ENCODE data around the gene CHERP.
"Not testable (repeated sequence)": the region's sequence is repeated elsewhere in the genome, so short reads cannot be mapped to it uniquely, and the experiment has no call there.

CHERP gene

DNA sequence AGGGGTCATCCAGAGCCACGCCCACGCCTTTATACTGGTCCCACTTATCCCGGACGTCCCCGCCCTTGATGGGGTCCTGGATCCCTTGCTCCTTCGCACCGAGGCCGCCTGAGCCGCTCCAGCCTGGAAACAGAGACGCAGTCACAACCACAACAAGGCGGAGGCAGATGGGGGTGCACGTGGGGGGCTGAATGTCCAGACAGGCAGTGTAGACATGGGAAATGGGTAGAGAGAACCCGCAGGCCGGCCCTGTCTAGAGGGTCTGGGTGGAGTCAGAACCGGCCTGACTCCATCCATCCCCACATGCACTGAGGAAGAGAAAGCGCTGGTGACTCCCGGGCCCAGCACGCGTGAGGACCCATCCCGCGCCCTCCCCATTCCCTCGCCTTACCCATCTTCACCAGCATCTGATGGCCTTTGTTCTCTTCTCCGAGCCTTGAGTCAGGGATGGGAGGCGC, 23.0 kb downstream of the CHERP start:
- no peak for DNase-seq (ENCODE audit: low spot score)

- DNase-seq (ENCODE audit: low spot score), result no peak
Measured at GRCh38 chr19:16518483-16519229, 23.6 kb downstream of the CHERP start.

DNA sequence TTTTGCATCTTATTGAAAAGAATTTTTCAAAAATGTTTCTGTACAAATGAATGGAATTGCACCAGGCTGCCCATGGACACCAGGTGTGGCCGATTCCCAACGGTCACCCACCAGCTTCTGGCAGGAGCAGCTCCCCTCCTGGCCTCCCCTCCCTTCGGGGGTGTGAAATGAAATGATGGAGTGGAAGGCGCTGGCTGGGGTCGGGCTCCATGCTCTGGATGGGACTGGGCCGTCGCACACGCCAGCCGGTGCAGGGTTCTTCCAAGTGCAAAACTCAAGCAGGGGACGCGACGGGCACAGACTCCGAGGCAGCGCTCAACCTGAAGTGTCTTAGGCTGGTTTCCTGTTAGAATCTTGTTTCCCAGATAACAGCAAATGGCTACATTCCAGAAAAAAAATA, 24.2 kb downstream of the CHERP start:
- no peak for DNase-seq (ENCODE audit: low spot score)

DNA sequence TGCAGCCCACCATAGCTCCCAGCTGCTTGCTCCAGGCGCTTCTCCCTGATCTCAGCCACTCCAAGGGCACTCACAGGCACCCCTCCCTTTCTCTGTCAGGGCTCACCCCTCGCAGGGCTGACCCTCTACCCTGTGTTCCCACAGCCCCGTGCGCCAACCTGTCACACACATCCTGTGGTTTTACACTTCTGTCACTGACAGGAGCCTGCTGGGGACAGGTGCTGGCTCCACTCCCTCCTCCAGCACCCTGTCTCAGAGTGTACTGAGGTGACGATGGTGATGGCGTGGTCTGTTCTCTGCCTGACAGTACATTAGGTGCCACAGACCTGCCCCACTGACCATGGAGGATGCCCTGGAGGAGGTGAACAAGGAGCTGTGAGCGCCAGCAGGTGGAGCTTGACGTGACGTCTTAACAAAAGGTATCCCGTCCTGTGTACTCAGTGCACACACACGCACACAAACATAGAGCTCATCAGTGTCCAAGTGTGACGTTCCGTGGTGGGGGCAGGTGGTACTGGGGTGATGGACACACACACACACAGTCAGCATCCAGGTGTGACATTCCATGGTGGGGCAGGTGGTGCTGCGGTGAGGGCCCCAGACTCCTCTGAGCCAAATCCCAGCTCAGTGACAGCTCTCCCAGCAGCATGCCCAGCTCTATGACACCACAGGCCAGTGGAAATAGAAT, 25.2 kb downstream of the CHERP start:
- DNase-seq (ENCODE audit: low spot score), result no peak

- DNase-seq (ENCODE audit: low spot score), result no peak
Measured at GRCh38 chr19:16516381-16516780, 25.9 kb downstream of the CHERP start.

GRCh38 chr19:16514383-16515019, 27.7 kb downstream of the CHERP start:
- no peak for DNase-seq (ENCODE audit: low spot score)

GRCh38 chr19:16512611-16513010, 29.6 kb downstream of the CHERP start:
- DNase-seq (ENCODE audit: low spot score), result not testable (repeated sequence)

DNA sequence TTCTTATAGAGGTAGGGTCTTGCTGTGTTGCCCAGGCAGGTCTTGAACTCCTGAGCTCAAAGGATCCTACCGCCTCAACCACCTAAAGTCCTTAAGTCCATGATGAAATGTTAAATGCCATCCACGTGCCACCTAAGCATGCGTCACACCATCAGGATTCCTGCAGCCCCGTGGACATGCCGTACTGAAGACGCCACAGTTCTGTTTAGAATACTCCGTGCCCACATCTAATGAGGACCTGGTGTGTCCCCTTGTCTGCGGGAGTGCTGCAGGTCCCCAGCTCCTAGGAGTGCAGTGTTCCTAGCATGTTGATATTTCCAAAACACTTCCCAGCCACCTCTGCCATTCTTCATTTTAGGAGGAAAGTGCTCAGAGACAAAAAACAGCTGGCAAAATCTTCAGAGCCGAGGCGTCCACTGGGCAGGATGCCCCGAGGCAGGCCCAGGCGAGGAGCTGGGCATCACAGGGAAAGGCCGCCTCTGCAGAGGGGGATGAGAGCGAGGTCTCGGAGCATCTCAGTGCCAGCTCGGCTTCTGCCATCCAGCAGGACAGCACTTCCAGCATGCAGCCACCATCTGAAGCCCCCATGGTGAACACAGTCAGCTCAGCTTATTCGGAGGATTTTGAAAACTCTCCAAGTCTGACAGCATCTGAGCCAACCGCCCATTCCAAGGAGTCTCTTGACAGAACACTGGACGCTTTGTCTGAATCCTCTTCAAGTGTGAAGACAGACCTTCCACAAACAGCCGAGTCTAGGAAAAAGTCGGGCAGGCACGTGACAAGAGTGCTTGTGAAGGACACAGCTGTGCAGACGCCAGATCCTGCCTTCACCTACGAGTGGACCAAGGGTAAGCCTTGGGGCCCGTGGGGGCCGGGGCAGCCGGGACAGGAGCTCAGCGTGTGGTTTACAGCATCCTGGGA, 32.8 kb downstream of the CHERP start:
- no peak for DNase-seq (ENCODE audit: low spot score)

DNA sequence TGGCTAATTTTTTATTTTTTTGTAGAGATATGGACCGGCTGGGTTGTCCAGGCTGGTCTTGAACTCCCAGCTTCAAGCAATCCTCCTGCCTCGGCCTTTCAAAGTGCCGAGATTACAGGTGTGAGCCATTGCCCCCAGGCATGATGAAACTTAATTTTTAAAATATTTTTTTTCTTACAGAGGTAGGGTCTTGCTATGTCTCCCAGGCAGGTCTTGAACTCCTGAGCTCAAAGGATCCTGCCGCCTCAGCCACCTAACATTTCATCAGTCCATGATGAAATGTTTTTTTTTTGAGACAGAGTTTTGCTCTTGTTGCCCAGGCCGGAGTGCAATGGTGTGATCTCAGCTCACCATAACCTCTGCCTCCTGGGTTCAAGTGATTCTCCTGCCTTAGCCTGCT, 33.7 kb downstream of the CHERP start:
- DNase-seq (ENCODE audit: low spot score), result no peak

DNA sequence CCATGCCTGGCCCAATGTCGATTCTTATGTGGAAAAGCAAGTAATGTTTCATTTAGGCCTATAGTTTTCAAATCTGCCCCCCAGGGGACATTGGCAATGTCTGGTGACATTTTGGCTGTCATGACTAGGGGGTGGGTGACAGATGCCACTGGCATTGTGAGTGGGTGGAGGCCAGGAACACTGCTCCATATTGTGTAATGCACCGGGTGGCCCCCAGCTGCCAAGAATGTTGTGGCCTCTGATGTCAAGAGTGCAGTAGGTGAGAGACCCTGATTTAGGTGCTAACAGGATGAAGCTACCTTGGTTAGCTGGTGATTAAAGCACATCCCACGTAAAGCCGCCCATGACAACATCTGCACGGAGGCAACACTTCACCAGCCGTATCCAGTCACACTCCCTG, 35.3 kb downstream of the CHERP start:
- DNase-seq (ENCODE audit: low spot score), result no peak

GRCh38 chr19:16506161-16506560, 36.1 kb downstream of the CHERP start:
- DNase-seq (ENCODE audit: low spot score), result not testable (repeated sequence)

GRCh38 chr19:16504271-16504670, 38.0 kb downstream of the CHERP start:
- no peak for DNase-seq (ENCODE audit: low spot score)

DNA sequence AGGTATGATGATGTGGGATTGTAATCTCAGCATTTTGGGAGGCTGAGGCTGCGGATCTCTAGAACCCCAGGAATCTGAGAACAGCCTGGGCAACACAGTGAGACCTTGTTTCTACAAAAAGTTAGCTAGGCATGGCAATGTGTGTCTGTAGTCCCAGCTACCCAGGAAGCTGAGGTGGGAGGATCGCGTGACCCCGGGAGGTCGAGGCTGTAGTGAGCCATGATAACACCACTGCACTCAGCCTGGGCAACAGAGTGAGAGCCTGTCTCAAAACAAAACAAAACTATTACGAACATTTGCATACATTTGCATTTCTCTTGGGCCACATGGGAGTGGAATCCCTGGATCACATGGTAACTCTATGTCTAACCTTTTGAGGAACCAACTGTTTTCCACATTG, 44.4 kb downstream of the CHERP start:
- DNase-seq (ENCODE audit: low spot score), result no peak

DNA sequence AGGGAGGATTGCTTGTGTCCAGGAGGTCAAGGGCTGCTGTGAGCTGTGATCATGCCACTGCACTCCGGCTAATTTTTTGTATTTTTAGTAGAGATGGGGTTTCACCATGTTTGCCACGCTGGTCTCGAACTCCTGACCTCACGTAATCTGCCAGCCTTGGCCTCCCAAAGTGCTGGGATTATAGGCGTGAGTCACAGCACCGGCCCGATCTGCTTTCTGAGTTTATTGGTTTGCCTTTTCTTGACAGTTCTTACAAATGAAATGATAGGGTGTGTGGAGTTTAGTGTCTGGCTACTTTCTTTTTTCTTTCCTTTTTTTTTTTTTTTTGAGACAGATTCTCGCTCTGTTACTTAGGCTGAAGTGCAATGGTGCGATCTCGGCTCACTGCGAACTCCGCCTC, 45.2 kb downstream of the CHERP start:
- DNase-seq (ENCODE audit: low spot score), result no peak

DNA sequence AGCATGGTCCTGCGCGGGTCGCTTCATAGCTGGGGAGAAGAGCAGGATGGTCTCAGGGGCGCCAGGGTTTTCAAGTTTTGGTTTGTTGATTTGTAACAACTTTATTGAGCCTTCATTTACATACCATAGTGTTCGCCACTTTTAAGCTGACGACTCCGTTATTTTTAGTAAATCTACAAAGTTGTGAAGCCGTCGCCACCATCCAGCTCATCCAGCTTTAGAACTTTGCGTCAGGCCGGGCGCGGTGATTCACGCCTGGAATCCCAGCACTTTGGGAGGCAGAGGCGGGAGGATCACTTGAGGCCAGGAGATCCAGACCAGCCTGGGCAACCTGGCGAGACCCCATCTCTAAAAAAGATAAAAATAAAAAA, 45.6 kb downstream of the CHERP start:
- no peak for DNase-seq (ENCODE audit: low spot score)

DNA sequence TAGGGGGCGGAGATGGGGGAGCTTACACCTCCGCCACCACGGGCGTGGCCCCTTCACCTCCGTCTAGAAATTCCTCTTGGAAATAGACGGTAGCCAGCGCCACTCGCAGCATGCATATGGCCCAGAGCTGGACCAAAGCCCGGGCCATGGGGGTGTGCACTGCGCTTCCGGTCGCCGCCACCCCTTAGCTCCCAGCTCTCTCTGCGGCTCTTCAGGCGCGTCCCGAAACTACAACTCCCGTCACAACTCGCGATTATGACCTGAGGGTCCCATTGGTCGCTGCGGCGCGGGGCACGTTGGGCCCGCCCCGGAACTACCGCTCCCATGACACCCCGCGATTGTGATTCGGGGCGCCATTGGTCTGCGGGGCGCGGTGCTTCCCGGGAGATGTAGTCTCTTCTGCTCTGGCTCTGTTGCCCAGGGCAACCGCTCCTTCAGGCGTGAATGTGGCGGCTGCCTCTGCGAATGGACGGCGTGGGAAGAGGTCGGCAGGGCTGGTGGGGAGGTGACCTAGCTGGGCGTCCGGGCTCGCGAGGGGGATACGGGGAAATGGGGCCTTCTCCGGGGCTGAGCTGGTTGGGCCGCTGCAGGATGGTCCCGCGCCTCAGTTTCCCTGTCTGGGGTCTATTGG, 46.1 kb downstream of the CHERP start, which contains the start of the genes C19orf44 and CALR3:
TSS of gene C19orf44 (plus strand) at position 413 of the 631 bp plus-strand sequence. CDS start 4,399 bp downstream, outside the sequence.
TSS of gene CALR3 (minus strand) at position 186 of the 631 bp plus-strand sequence. CDS start at position 148, 38 bp downstream.
- DNase-seq (ENCODE audit: low spot score), result peak; percentile 98

- not testable (repeated sequence) for DNase-seq (ENCODE audit: low spot score)
Measured at GRCh38 chr19:16486476-16486875, 55.8 kb downstream of the CHERP start.

GRCh38 chr19:16482745-16483144, 59.5 kb downstream of the CHERP start:
- no peak for DNase-seq (ENCODE audit: low spot score)

- no peak for DNase-seq (ENCODE audit: low spot score)
Measured at GRCh38 chr19:16477311-16477710, 64.9 kb downstream of the CHERP start.

DNA sequence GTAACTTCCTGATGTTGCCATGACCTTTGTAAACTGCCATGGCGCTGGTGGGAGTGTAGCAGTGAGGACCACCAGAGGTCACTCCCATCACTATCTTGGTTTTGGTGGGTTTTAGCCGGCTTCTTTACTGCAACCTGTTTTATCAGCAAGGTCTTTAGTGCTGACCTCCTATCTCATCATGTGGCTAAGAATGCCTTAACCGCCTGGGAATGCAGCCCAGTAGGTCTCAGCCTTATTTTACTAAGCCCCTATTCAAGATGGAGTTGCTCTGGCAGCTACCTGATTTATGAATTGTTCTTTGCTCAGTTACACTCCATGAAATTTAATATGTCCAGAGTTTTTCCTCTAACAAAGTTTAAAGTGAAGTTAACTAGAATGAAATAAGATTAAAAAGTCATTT, 65.8 kb downstream of the CHERP start:
- no peak for DNase-seq (ENCODE audit: low spot score)

DNA sequence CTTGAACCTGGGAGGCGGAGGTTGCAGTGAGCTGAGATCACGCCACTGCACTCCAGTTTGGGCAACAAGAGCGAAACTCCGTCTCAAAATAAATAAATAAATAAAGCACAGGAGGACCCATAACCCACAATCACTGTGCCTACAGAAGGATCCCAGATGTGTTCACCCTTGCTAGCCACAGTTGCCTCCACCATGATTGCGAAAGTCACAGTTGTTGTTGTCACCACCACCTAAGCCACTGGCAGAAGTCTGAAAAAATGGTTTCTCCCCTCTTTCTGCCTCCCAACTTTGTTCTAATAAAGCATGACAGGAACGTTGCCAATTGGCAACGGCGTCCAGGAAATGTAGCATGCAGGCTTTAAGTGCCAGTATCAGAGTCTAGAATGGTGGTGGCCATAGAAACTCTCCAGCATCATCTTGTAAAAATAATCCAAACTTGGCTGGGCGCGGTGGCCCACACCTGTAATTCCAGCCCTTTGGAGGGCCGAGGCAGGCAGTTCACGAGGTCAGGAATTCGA, 68.3 kb downstream of the CHERP start:
- DNase-seq (ENCODE audit: low spot score), result no peak
